GM19351 (cell line): ENCODE results near the gene NKAIN2.
"Not testable (repeated sequence)": the region's sequence is repeated elsewhere in the genome, so short reads cannot be mapped to it uniquely, and the experiment has no call there.

Experiments used
- ATAC-seq: cut with Tn5 transposase; IDR thresholded peaks from one replicate; pipeline ENCODE4 v1.9.1; 2021; ENCODE audit warnings: mild to moderate bottlenecking, moderate library complexity; ENCODE audit not compliant: unreplicated experiment

Gene NKAIN2

DNA sequence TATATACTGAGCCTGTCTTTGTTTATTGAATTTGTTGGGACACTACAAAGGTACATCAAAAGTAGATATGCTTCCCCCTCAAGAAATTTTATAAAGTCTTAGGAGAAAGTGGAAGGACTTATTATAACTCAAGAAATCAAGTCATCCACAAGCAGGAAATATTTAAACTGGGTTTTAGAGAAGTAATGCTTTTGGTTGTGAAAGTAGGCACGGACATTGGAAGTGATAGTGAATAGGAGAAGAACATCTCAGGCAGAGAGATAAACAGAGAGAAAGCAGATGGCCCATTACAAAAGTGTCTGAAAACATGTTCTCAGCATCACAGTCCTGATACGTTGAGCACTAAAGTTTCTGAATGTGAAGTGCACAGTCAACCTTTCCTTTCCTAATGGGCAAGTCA, 742.9 kb downstream of the NKAIN2 start:
- ATAC-seq = no peak

DNA sequence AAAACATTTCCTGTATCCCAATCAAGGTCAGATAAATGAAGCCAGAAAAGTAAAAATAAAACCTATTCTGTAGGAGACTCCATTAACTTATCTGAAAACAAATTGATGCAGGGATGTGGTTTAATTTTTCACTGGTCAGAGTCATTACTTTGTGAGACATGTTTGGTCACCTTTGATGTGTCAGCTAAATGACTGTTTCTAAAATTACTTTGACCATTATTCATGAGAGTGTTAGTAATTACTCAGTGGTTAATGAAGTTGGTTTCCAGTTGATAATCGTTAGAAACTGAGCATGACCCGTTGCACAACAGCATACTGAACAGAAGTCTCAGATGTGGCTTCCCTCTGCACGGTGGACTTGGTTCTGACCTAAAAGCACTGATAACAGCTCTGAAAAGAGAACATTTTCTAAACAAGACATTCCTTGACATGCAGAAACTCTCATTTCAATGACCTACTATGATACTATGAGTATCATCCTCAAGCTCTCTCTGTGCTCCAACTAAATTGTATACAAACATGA, 748.1 kb downstream of the NKAIN2 start:
- no peak for ATAC-seq

DNA sequence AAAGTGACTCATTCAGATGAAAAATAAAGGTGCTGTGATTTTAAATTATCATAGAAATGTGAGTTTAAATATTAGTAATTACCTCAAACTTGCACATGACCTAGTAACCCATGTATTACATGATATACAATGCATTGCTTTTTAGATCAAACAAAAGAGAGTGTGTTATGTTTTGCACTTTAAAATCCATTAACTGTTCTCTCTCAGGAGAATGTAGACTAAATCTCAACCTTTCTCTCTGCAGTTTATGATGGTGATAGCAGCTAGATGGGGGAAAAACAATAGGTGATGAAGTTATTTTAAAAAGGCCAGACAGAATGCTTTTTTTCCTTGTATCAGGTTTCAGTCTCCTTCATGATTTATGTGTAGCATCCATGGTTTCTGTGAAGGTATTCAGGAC, 754.2 kb downstream of the NKAIN2 start:
- no peak for ATAC-seq

DNA sequence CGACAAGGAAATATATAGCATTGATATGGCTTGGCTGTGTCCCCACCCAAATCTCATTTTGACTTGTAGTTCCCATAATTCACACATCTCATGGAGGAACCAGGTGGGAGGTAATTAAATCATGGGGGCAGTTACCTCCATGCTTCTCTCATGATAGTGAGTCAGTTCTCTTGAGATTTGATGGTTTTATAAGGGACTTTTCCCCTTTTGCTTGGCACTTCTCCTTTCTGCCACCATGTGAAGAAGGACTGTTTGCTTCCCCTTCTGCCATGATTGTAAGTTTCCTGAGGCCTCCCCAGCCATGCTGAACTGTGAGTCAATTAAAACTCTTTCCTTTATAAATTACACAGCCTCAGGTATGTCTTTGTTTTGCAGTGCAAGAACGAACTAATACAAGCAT, 756.4 kb downstream of the NKAIN2 start:
- ATAC-seq = not testable (repeated sequence)

DNA sequence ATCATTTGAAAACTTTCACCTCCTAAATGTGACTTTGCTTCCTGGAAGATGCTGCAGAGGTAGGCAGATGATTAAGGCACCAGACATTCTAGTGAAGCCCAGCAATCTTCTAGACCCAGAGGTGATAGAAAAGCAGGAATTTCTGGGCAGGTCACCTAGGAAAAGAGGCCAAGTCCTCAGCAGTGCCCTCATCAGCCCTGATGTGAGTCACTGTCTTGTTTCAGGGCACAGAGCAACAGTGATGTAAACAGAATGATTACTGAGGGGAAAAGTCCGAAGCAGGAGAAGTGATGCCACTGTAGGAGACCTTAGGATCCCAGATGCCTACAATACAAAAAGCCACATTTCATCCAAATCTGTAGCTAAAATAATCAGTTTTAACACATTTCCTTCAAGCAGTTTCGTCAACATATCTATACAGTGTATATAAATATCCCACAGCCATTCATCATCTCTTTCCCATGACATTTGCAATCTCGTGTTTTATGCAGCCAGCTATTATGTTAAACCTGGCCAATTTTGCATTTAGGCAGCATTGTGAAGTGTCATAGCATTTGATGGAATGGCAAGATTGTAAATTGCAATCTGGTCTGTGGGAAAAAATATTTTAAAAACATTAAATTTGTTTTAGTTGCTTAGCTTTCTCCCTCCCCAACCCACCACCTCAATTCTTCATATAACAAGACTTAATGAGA, 757.4 kb downstream of the NKAIN2 start:
- no peak for ATAC-seq

DNA sequence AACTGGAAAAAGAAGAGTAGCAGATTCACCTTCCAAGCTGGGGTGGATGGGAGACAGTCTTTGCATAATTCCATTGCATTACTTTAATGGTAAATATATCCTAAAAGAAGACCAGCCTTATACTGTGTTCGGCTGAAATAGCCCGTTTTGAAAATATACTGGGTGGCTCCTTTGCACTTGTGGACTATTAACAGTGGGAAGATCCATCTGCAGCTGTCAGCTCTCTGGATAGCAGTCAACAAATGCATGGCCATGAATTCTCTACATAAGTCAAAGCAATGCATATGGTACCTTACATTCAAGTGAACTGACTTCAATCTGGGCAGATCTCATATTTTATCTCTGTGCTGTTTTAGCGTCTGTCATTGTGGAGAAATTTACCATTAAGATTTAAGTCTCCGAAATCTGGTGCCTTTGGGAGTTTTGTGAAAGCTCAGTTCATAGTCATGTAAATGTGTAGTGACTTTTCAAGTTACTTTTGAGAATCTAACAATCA, 758.0 kb downstream of the NKAIN2 start:
- ATAC-seq = no peak

DNA sequence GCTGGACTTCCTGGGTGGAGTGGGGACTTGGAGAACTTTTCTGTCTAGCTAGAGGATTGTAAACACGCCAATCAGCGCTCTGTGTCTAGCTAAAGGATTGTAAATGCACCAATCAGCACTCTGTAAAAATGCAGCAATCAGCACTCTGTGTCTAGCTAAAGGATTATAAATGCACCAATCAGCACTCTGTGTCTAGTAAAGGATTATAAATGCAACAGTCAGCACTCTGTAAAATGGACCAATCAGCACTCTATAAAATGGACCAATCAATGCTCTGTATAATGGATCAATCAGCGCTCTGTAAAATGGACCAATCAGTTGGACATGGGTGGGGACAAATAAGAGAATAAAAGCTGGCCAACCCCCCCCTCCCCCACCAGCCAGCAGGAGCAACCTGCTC, 760.5 kb downstream of the NKAIN2 start:
- not testable (repeated sequence) for ATAC-seq

DNA sequence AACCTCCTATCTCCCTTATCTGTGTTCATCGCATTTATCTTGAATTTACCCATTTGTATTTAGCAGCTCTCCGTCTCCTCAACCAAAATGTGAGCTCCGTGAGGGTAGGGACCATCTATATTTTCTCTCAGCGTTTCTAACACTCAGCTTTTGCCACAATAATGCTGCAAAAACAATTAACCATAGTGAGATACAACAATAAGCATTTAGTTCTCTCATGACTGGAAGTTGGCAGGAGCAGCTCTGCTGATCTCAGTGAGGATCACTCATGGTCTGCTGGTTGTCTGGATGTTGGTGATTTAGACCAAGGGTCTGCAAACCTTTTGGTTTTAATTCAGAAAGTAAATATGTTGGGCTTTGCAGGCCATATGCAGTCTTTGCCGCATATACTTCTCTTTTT, 763.7 kb downstream of the NKAIN2 start:
- no peak for ATAC-seq

DNA sequence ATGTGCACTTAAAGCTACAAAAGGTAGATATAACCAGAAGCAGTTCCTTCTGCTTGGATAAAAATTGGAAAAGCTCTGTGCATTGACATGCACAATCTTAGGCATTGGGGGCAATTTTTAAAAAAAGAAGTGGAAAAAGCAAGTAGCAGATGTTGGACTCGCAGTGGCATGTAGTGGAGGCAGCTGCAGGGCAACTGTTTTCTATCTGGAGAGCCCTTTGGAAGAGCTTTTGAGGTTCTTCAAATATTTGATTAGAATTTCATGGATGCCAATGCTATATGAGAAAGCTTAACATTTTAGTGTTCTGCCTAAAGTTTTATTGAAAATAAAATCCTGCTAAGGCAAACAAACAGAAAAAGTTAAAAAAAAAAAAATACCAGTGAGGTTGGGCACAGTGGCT, 770.3 kb downstream of the NKAIN2 start:
- no peak for ATAC-seq

DNA sequence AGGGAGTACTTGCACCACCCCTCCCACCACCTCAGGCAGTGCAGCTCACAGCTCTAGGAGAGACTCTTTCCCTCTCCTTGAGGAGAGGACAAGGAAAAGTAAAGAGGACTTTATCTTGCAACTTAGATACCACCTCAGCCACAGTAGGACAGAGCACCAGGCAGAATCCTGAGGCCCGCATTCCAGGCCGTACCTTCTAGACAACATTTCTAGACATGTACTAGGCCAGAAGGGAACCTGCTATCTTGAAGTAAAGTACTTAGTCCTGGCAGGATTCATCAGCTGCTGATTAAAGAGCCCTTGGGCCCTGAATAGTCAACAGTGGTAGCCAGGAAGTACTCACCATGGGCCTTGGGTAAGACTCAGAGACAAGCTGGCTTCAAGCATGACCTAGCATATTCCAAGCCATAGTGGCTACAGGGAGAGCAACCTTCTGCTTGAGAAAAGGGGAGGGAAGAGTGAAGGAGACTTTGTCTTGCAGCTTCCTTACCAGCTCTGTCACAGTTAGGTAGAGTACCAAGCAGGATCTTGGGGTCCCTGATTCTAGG, 774.1 kb downstream of the NKAIN2 start:
- no peak for ATAC-seq

DNA sequence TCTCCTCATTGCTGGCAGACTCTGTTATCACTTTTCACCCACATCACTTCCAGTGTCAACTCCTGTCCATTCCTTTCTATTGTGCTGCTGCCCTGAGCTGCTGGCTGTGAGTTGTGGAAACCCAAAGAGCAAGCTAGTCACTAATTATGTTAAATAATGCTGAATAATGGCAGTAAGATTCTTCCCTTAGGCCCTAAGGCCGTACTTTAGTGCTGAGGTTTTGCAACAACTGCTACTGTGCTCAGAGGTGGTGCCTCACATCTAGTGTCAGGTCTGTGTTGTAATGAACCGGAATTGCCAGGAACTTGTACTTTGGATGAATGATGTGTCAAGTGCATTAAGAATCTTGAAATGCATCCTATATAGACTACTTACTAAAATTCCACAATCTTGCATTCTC, 786.3 kb downstream of the NKAIN2 start:
- ATAC-seq = no peak

DNA sequence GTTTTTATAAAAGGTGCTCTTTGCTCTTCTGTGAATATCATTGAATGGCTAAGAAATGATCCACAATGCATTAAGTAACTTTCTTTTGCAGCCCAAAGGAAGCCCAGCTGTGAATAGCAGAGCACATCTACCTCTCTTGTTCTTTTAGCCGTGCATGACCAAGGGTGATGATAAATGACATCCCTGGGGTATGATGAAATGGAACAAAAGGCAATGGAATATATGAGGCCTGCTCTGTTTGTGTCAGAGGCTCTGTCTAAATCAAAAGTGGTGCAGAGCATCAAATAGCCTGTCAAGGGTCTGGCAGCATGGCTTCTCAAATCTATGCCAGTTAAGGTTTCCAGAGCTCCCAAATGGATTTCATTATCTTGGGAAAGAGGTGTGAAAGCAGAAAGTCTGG, 796.0 kb downstream of the NKAIN2 start:
- no peak for ATAC-seq

DNA sequence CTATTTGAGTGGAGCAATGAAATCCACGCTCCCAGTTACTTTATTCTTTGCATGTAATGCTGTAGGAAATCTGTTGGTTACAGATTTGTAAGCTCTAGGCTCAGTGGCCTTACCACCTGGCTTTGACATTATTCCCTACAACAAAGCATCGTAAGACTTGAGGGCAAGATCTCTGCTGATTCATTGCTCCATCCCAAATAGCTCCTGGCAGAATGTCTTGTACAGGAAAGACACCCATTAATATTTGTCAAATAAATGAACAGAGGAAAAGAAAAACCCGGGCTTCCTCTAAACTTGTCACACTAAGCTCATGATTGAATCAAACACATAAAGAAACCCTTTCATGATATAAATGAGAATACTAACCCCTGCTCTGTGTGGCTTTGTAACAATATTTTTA, 801.1 kb downstream of the NKAIN2 start:
- no peak for ATAC-seq

DNA sequence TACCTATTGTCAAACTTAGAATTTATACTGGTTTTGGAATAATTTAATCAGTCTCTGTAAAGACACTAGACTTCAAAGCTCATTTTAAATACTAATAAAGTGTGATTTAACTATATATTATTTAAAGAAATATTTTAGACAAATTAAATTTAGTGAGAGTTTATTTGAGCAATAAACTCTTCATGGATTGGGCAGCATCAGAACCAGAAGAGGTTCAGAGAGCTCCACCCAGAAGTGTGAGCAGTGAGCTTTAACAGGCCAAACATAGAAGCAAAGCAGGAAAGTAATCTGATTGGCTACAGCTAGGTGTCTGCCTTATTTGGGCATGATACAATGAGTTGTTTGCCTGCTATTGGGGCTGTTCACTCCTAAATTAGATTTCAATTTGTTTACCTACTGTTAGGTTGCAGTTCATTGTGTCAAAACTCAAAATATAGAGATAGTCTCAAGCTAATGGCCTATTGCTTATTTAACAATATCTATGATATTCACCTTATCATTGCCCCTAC, 803.5 kb downstream of the NKAIN2 start:
- ATAC-seq = no peak

DNA sequence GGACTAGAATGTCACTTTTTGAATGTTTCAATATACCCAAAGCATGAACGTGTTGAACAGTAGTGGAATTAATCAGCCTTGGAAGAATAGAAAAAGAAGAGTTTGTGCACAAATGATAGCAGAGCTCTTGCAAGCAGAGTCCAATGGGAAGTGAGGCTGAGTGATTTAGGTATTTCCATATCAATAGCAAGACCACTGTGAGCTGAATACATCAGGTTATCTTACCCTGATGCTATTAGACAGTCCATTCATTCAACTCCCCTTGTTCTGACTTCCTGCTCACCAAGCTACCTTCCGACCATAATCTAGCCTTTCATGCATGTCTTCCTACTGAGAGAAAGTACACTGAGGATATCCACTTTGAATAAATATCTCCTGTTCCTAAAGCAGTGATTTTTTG, 809.4 kb downstream of the NKAIN2 start:
- ATAC-seq = no peak

DNA sequence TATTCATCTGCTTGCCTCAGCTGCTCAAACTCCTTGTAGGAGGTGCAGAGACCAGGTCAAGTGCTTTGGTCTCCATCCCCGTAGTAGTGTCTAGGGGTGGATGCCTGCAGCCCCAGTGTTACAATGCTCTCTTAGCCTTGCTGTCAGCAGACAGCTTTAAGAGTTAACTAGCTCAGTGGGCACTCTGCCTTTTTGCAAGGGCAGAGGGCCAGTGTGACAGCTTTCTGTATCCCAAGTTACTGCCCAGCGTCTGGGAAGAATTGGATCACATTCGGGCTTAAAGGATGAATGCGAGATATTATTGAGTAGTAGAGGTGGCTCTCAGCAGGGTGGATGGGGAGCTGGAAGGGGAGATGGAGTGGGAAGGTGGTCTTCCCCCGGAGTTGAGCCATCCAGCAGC, 818.7 kb downstream of the NKAIN2 start:
- ATAC-seq = no peak

DNA sequence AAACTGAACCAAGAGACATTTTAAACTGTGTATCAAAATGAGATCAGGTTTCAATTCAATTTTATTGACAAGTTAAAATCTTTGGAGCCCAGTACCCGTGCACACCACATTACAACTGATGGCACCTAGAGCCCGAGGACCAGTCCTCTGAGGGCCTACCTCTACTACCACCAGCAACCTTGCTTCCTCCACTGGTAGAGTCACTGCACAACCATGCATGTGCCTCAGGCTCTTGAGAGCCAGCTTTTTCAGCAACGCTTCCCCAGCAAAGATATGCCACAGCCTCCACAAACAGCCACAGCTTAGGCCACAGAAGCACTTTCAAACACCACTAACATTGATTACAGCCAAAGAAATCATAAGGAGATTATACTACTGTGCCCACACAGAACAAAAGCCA, 830.0 kb downstream of the NKAIN2 start:
- no peak for ATAC-seq

DNA sequence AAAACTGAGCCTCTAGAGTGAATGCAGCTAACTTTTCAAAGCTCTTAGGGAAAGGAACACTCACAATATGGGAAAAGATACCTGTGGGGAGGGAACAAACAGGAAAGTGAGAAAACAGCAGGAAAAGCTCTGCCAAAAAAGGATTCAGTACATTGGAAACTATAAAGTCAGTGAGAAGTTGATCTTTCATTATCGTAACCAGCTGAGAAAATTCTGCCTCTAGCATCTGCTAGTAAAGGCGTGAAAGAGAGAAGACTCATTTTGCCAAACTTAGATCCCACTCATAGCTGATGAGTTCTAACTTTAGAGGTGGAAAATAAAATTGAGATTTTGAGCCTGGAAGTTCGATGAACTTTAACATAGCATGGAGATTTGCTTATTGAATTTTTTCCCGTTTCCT, 836.8 kb downstream of the NKAIN2 start:
- no peak for ATAC-seq

DNA sequence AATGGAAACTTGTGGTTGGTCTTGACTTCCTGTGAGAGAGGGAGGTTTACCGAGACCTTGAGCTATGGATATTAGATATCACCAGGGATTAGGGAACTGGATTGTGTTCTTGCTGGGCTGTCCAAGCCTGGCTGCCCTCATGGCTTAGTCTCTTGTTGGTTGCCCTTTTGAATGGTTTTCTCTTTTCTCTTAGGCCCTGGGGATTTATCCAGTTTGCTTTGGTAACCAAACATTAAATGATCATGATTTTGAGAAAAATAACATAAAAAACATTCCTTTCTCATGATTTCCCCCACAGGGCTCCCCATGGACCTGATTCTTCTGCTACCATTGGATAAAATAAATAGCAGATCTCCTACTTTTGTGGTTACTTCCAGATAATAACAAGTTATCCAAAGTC, 852.2 kb downstream of the NKAIN2 start:
- no peak for ATAC-seq

DNA sequence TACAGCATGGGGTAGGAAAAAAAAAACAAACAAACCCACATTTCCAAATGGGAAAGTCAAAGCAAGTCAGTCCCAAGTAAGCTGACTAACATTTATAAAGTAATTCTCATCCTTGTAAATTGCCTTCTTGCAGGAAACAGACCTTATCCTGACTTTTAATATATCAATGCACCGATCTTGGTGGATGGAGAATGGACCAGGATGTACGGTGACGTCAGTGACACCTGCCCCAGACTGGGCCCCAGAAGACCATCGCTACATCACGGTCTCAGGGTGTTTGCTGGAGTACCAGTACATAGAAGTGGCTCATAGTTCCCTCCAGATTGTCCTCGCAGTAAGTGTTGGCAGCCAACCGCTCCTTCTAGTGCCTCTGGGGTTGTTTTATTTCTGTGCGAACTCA, 854.4 kb downstream of the NKAIN2 start:
- ATAC-seq = no peak

DNA sequence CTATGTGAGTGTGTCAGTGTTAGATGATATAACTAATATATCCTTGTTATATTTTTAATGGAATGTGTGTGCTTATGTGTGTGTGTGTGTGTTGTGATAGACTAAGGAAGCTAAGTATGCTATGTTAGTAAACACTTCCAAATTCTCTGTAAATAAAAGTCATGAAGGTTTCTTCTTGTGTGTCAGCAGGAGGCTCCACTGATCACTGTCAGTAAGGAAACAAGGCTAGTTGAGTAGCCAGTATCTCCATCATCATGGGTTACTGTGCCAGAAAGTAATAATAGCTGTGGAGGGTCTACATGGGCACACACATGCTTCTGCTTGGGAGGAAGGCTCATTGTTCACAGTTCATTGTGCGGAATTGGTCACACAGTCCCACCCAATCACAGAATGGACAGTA, 855.8 kb downstream of the NKAIN2 start:
- ATAC-seq = no peak

DNA sequence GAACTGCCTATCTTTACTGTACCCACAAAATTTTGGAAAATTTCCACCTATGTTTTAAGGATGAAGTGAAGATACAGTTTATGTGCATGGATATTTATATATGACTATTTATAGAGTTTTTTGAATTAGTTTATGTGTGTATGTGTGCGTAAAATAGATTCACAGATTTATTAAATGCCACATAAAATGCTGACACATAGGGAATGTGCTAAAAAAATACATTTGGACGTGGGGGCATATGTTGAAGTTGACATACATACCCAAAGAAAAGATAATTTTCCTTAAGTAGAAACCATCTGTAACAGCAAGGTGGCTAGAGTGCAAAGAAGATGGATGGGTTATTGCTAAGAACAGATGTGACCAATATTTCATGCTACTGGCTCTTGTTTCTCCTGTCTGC, 856.5 kb downstream of the NKAIN2 start:
- ATAC-seq = no peak
